Measurements from ENCODE around the gene VSTM2L. TPM values are rescaled to one million over a fixed set of nuclear protein-coding genes. Genes with fewer than 3 reads are reported as not detected.

The VSTM2L gene
- total RNA-seq, 1 experiment from 2014 or later, result 0.71 TPM

DNA sequence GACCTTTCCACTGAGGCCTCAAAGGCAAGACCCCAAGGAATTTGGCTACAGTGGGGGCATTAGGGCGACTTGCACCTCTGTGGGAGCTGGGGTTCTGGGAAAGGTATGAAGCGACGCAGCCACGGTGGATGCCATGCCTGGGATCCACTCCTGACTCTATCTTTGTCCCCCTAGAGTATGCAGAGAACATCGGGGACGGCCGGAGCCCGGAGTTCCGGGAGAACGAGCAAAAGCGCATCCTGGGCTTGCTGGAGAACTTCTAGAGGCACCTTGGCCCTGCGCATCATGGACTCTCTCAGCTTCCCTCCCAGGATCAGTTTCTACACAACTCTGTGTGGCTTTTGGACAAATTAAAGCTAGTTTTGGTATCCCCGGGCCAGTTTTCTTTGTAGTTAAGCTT lies 31.2 kb upstream of the VSTM2L start:
- Mint-ChIP-seq H3K27ac (ENCODE audit: unreplicated experiment) (no peak overlapping the region), H3K9me3 (ENCODE audit: low read depth, unreplicated experiment) (no peaks in the 10 kb centered on the region), H3K27me3 (ENCODE audit: unreplicated experiment) (no peaks in the 10 kb centered on the region), H3K4me3 (ENCODE audit: low read depth, unreplicated experiment) (no peak overlapping the region), H3K36me3 (ENCODE audit: insufficient read depth, unreplicated experiment) (peaks cover 19% of the 10 kb centered on the region), H3K4me1 (ENCODE audit: low read depth, unreplicated experiment) (no peaks in the 10 kb centered on the region)
- TF ChIP-seq, protein P1, sequence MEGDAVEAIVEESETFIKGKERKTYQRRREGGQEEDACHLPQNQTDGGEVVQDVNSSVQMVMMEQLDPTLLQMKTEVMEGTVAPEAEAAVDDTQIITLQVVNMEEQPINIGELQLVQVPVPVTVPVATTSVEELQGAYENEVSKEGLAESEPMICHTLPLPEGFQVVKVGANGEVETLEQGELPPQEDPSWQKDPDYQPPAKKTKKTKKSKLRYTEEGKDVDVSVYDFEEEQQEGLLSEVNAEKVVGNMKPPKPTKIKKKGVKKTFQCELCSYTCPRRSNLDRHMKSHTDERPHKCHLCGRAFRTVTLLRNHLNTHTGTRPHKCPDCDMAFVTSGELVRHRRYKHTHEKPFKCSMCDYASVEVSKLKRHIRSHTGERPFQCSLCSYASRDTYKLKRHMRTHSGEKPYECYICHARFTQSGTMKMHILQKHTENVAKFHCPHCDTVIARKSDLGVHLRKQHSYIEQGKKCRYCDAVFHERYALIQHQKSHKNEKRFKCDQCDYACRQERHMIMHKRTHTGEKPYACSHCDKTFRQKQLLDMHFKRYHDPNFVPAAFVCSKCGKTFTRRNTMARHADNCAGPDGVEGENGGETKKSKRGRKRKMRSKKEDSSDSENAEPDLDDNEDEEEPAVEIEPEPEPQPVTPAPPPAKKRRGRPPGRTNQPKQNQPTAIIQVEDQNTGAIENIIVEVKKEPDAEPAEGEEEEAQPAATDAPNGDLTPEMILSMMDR (IDR thresholded peaks at IDR 0.05; ENCODE audit: unreplicated experiment), result no peak
- CTCF ChIA-PET, result interaction anchor here (0.6 kb wide), 1 partner anchor 868 kb away, joined by 4 read pairs; no protein-coding TSS in a partner anchor
- DNase-seq, result no peak
- no TSS peak for BruUV-seq (replicated peaks)
- intact Hi-C loops (cut with micrococcal nuclease; ENCODE audit: unreplicated experiment), result no loop called here

DNA sequence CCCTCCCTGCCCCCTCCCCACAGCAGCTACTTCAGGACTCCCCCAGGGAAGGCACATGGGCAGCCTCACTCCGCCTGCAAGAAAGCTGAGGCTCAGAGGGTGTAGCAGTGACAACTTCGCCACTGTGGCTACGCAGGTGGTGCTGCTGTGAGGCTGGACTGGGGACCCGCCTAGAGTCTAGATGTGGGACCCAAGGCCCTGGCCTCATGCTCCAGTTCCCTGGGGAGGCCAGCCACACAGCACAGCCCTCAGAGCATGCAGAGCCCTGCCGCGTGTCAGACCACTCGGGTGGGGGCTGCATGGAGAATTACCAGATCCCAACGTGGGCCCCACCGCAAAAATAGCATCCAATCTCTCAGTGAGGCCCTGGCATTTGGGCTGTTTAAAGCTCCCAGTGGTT lies 30.8 kb upstream of the VSTM2L start:
- H3K27ac Mint-ChIP-seq (ENCODE audit: unreplicated experiment), result no peak overlapping the region
- BruUV-seq (replicated peaks), result no TSS peak

DNA sequence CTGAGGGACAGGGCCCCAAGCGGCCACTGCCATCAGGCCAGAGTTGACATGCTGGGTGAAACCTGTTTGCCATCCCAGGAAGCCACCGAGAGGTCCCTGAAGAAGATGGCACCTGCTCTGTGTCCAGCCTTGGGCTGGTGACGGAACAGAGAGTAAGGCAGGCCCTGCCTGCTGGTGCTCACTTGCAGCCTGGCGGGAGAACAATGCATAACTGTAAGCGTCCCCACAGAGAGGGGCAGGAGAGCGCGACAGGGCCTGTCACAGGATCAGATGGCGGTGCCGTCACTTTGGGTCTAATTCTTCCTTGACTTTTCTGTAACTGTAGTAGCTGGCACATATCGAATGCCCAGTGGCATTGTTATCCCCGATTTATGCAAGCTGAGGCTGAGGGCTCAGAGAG lies 29.0 kb upstream of the VSTM2L start:
- H3K9me3 Mint-ChIP-seq (ENCODE audit: low read depth, unreplicated experiment), result no peaks in the 10 kb centered on the region
- no TSS peak for BruUV-seq (replicated peaks)
- no peaks in the 10 kb centered on the region for H3K27me3 Mint-ChIP-seq (ENCODE audit: unreplicated experiment)
- no peak for DNase-seq
- intact Hi-C loops (cut with micrococcal nuclease; ENCODE audit: unreplicated experiment), result no loop called here
- TF ChIP-seq, protein P1 (IDR thresholded peaks at IDR 0.05; ENCODE audit: unreplicated experiment), result no peak
- CTCF ChIA-PET, result interaction anchor here (0.6 kb wide), 1 partner anchor 413 kb away, joined by 3 read pairs; no protein-coding TSS in a partner anchor
- H3K4me3 Mint-ChIP-seq (ENCODE audit: low read depth, unreplicated experiment), result no peak overlapping the region
- no peak overlapping the region for H3K27ac Mint-ChIP-seq (ENCODE audit: unreplicated experiment)
- no peaks in the 10 kb centered on the region for H3K4me1 Mint-ChIP-seq (ENCODE audit: low read depth, unreplicated experiment)
- H3K36me3 Mint-ChIP-seq (ENCODE audit: insufficient read depth, unreplicated experiment), result peaks cover 19% of the 10 kb centered on the region

More for the DNA sequence above, 30.8 kb upstream of the VSTM2L start:
- H3K36me3 Mint-ChIP-seq (ENCODE audit: insufficient read depth, unreplicated experiment), result peaks cover 19% of the 10 kb centered on the region
- no peak for DNase-seq
- H3K27me3 Mint-ChIP-seq (ENCODE audit: unreplicated experiment), result no peaks in the 10 kb centered on the region
- no peaks in the 10 kb centered on the region for H3K4me1 Mint-ChIP-seq (ENCODE audit: low read depth, unreplicated experiment)
- CTCF ChIA-PET, result interaction anchor here (1.1 kb wide), 1 partner anchor 10 kb away, joined by 3 read pairs; no protein-coding TSS in a partner anchor
- TF ChIP-seq, protein P1 (IDR thresholded peaks at IDR 0.05; ENCODE audit: unreplicated experiment), result no peak
- H3K9me3 Mint-ChIP-seq (ENCODE audit: low read depth, unreplicated experiment), result no peaks in the 10 kb centered on the region
- H3K4me3 Mint-ChIP-seq (ENCODE audit: low read depth, unreplicated experiment), result no peak overlapping the region
- intact Hi-C loops (cut with micrococcal nuclease; ENCODE audit: unreplicated experiment), result no loop called here

DNA sequence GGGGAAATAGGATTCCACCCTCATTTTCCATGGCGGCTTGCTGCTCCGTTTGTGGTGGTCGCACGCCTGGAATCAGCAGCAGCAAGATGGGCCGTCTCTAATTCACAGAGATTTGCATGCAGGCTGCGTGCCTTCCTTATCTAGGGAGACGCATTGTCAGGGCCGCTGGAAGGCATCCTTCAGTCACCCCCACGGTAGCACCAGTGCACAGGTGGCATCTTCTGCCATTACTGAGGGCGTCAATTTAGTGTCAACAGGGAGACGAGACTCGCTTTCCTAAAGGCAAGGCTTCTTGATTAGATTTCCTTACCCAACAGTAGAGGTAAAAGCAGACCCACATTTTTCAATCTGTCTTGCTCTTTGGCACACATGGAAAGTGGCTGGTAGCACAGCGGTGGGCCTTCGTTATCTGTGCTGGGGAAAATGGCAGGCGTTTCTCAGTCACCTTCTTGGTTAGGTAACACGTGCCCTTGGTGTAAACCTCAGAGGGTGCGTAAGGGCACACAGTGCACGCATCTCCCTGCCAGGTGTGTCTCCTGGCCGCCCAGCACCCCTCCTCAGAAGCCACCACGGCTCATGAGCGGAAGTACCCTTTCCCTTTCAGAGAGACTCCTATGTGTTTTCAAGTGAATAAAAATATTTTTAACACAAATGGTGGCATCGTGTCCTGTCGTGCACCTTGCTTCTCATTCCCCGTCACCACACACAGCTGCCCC lies 27.3 kb upstream of the VSTM2L start:
- H3K36me3 Mint-ChIP-seq (ENCODE audit: insufficient read depth, unreplicated experiment), result peaks cover 16% of the 10 kb centered on the region
- H3K27ac Mint-ChIP-seq (ENCODE audit: unreplicated experiment), result no peak overlapping the region
- no peak for DNase-seq
- no peaks in the 10 kb centered on the region for H3K9me3 Mint-ChIP-seq (ENCODE audit: low read depth, unreplicated experiment)
- CTCF ChIA-PET, result no interaction called here
- H3K4me3 Mint-ChIP-seq (ENCODE audit: low read depth, unreplicated experiment), result no peak overlapping the region
- BruUV-seq (replicated peaks), result no TSS peak
- H3K27me3 Mint-ChIP-seq (ENCODE audit: unreplicated experiment), result no peaks in the 10 kb centered on the region
- no peaks in the 10 kb centered on the region for H3K4me1 Mint-ChIP-seq (ENCODE audit: low read depth, unreplicated experiment)
- TF ChIP-seq, protein P1 (IDR thresholded peaks at IDR 0.05; ENCODE audit: unreplicated experiment), result no peak
- intact Hi-C loops (cut with micrococcal nuclease; ENCODE audit: unreplicated experiment), result no loop called here
